GM12878 (cell line): Measurements from ENCODE around the gene PLCB4. TPM values are rescaled to one million over a fixed set of nuclear protein-coding genes. Genes with fewer than 3 reads are reported as not detected.
A peak's percentile ranks its signal among the peaks of the same experiment; 100 is the strongest.

ENCODE experiments used
- ATAC-seq: fragments of 200-7000 bp; cut with Tn5 transposase; 3 replicates; pipeline ENCODE4 v1.9.1; 2020; ENCODE audit warnings: mild to moderate bottlenecking, moderate library complexity
- BruUV-seq: library from RNA; stranded (reverse); fragments of 400-500 nt; replicated peaks from 2 replicates; lab custom pipeline; 2021; lab: Mats Ljungman, UMichigan
- CTCF ChIA-PET: fragments of 300-600 bp; sonication (Branson Sonifier 250); formaldehyde crosslinking; extraction: SDS; loops from one replicate; lab custom pipeline; 2021; ENCODE audit warnings: inconsistent platforms; lab: Yijun Ruan, JAX
- POLR2A ChIA-PET: fragments of 350-600 bp; formaldehyde crosslinking; extraction: SDS; loops from one replicate; lab custom pipeline; 2021; ENCODE audit warnings: inconsistent platforms; lab: Charles Lee
- RAD21 ChIA-PET: fragments of 300-600 bp; sonication (Branson Sonifier 250); formaldehyde crosslinking; loops from one replicate; lab custom pipeline; 2023; ENCODE audit warnings: antibody characterized with exemption; ENCODE audit not compliant: unreplicated experiment; lab: Charles Lee
- SMC1A ChIA-PET: fragments of 300-600 bp; sonication (Branson Sonifier 250); formaldehyde crosslinking; loops from one replicate; lab custom pipeline; 2023; ENCODE audit not compliant: unreplicated experiment, uncharacterized antibody; lab: Charles Lee
- DNase-seq: peaks from one replicate; pipeline ENCODE4 v3.0.0-alpha.2; 2011; ENCODE audit warnings: low read depth, low spot score
- FAIRE-seq: peaks from 3 replicates; lab custom pipeline; 2011; peaks lifted over from hg19 to GRCh38; lab: Jason Lieb, UNC
- H2AFZ ChIP-seq: 2 replicates; pipeline ENCODE4 v1.6.0; 2011; ENCODE audit warnings: low read depth, low read length, control low read depth; ENCODE audit not compliant: control insufficient read depth
- H3K27ac ChIP-seq: 2 replicates; pipeline ENCODE4 v1.5.1; 2011; ENCODE audit warnings: control low read depth; ENCODE audit not compliant: control insufficient read depth, insufficient read depth
- H3K27me3 ChIP-seq, 2 experiments: replicated peaks in 1 of 2; 2 replicates each; pipeline versions ENCODE4 v1.6.0 to v1.6.1; 2011; ENCODE audit warnings: low read length in 1 of 2; ENCODE audit not compliant: control insufficient read depth in 2 of 2, insufficient read depth in 2 of 2
- H3K36me3 ChIP-seq, 2 experiments: 2 replicates each; pipeline ENCODE4 v1.5.1; 2011; ENCODE audit warnings: low read length in 1 of 2; ENCODE audit not compliant: control insufficient read depth in 2 of 2, insufficient read depth in 2 of 2
- H3K4me1 ChIP-seq: 2 replicates; pipeline ENCODE4 v1.6.1; 2011; ENCODE audit warnings: mild to moderate bottlenecking, low read length, moderate library complexity, mixed read lengths; ENCODE audit not compliant: control insufficient read depth, insufficient read depth
- H3K4me2 ChIP-seq: 2 replicates; pipeline ENCODE4 v1.6.0; 2011; ENCODE audit warnings: control low read depth; ENCODE audit not compliant: control insufficient read depth, insufficient read depth
- H3K4me3 ChIP-seq: fragments of 200-600 bp; sonication (generic); 2 replicates; pipeline ENCODE4 v1.5.1; 2016
- H3K79me2 ChIP-seq: 2 replicates; pipeline ENCODE4 v1.6.0; 2011; ENCODE audit warnings: low read length; ENCODE audit not compliant: control insufficient read depth, insufficient read depth
- H3K9ac ChIP-seq: 2 replicates; pipeline ENCODE4 v1.8.0; 2011; ENCODE audit warnings: low read length, control low read depth, mixed read lengths; ENCODE audit not compliant: control insufficient read depth, insufficient read depth
- H3K9me3 ChIP-seq: replicated peaks from 3 replicates; pipeline ENCODE4 v1.5.1; 2011; ENCODE audit warnings: mild to moderate bottlenecking, low read length; ENCODE audit not compliant: control insufficient read depth, insufficient read depth
- H4K20me1 ChIP-seq: 2 replicates; pipeline ENCODE4 v1.6.0; 2011; ENCODE audit not compliant: control insufficient read depth, insufficient read depth
- ASH2L ChIP-seq: fragments of 300-600, 200-600 bp; sonication (generic); IDR thresholded peaks from 2 replicates; pipeline ENCODE4 v1.6.1; 2017; ENCODE audit warnings: low read depth, mild to moderate bottlenecking, borderline replicate concordance
- BRCA1 ChIP-seq: IDR thresholded peaks from 2 replicates; pipeline ENCODE4 v1.6.1; 2011; ENCODE audit warnings: low read depth, low read length, improper control_type of control experiment
- EED ChIP-seq: sonication (generic); IDR thresholded peaks from 2 replicates; pipeline ENCODE4 v1.6.1; 2016; ENCODE audit warnings: antibody characterized with exemption, low read depth
- EZH2 ChIP-seq: IDR thresholded peaks from 2 replicates; pipeline ENCODE4 v1.6.1; 2012; ENCODE audit warnings: low read depth, mild to moderate bottlenecking, control low read depth, inconsistent platforms, low read length, borderline replicate concordance; ENCODE audit not compliant: control insufficient read depth
- HCFC1 ChIP-seq: fragments of 150-350 bp; IDR thresholded peaks from 2 replicates; pipeline ENCODE4 v1.6.1; 2014; ENCODE audit warnings: low read length
- JUND ChIP-seq: IDR thresholded peaks from 2 replicates; pipeline ENCODE4 v1.6.1; 2012; ENCODE audit warnings: low read depth, mild to moderate bottlenecking, low read length, improper control_type of control experiment, moderate library complexity
- MAX ChIP-seq: IDR thresholded peaks from 2 replicates; pipeline ENCODE4 v1.6.1; 2012; ENCODE audit warnings: low read depth, low read length, improper control_type of control experiment
- MYB ChIP-seq: fragments of 150-350 bp; IDR thresholded peaks from 2 replicates; pipeline ENCODE4 v1.6.1; 2014; ENCODE audit warnings: mild to moderate bottlenecking, low read depth, low read length, borderline replicate concordance
- POLR2AphosphoS5 ChIP-seq: IDR thresholded peaks from 2 replicates; pipeline ENCODE4 v1.6.1; 2011; ENCODE audit warnings: mild to moderate bottlenecking, low read length, inconsistent platforms
- POU2F2 ChIP-seq: IDR thresholded peaks from 3 replicates; pipeline ENCODE4 v1.6.1; 2011; ENCODE audit warnings: low read depth, mild to moderate bottlenecking, low read length, borderline replicate concordance
- STAT3 ChIP-seq: IDR thresholded peaks from 2 replicates; pipeline ENCODE4 v1.6.1; 2011; ENCODE audit warnings: low read depth, low read length, improper control_type of control experiment
- USF2 ChIP-seq: IDR thresholded peaks from 2 replicates; pipeline ENCODE4 v1.6.1; 2011; ENCODE audit warnings: low read depth, low read length, improper control_type of control experiment, borderline replicate concordance
- ZBED1 ChIP-seq: IDR thresholded peaks from 2 replicates; pipeline ENCODE4 v1.6.1; 2016; ENCODE audit warnings: borderline replicate concordance
- ZNF24 ChIP-seq: fragments of 450-650 bp; IDR thresholded peaks from 2 replicates; pipeline ENCODE4 v1.6.1; 2017; ENCODE audit warnings: antibody characterized with exemption, mild to moderate bottlenecking
- ZNF384 ChIP-seq: IDR thresholded peaks from 2 replicates; pipeline ENCODE4 v1.6.1; 2012; ENCODE audit warnings: low read depth, mild to moderate bottlenecking, low read length, improper control_type of control experiment, borderline replicate concordance
- WGBS: methylation state at CpG from one replicate; pipeline ENCODE4 v1.1.6; 2016; ENCODE audit warnings: low lambda C conversion rate; ENCODE audit not compliant: insufficient replicate concordance, insufficient coverage; ENCODE audit errors: missing lambda C conversion rate; 5-methylcytosine and 5-hydroxymethylcytosine counted together
- in situ Hi-C: fragments of 300-500 bp; cut with MboI; formaldehyde crosslinking; loops from 9 replicates; pipeline ENCODE4 v1.14.3; 2018; ENCODE audit warnings: mixed read lengths
- intact Hi-C: fragments of 100-400 bp; cut with micrococcal nuclease; formaldehyde crosslinking; loops from one replicate; pipeline ENCODE4 v1.14.2; 2022; ENCODE audit not compliant: unreplicated experiment
- polyA plus RNA-seq, 11 experiments: library from polyadenylated mRNA; depleted of rRNA in 4 of 11; unstranded in 6 of 11; stranded (reverse) in 5 of 11; fragments of >200 nt; fragmentation: Nextera tagmentation in 4 of 11; fragmentation: Illumina TruSeq in 1 of 11; extraction: Ambion mirVana in 4 of 11; extraction: Trizol in 1 of 11; gene quantifications; 1 replicate in 1 of 11; 2 replicates in 10 of 11; pipeline versions ENCODE4 v1.2.1 to v1.2.3, GENCODE V29; 2011 to 2016; ENCODE audit warnings: inconsistent platforms in 2 of 11, missing spikeins in 2 of 11, low read depth in 1 of 11
- total RNA-seq, 4 experiments: library from RNA; depleted of rRNA in 3 of 4; stranded (reverse); fragments of >200 nt in 3 of 4; fragmentation: Illumina TruSeq in 1 of 4; extraction: Trizol in 1 of 4; gene quantifications; 2 replicates each; pipeline versions ENCODE4 v1.2.1 to v1.2.3, GENCODE V29; 2013 to 2021

PLCB4 gene
- total and polyA plus RNA-seq, 10 of the 15 experiments (the other 5 are each of a cell fraction or from before 2014, with no cell fraction given) = not detected

- Histone ChIP-seq H2AFZ (no peak overlapping the region), H3K4me3 (peak overlapping the region; percentile 71), H3K79me2 (peaks cover 14% of the 10 kb centered on the region), H3K36me3 (no peaks in the 10 kb centered on the region; a peak in 1 of 4 replicates), H3K27me3 (peaks cover 2 to 12% of the 10 kb centered on the region in 2 experiments; a peak in 3 of 4 replicates), H3K4me1 (peaks cover 15% of the 10 kb centered on the region), H3K9ac (peak overlapping the region; percentile 66), H3K27ac (0 out of 2 replicates have a peak overlapping the region, but pooled peaks have one; percentile 6), H3K4me2 (peak overlapping the region; percentile 80), H3K9me3 (no peaks in the 10 kb centered on the region; the same call in 2 of the 3 replicates), H4K20me1 (no peaks in the 10 kb centered on the region)
- ChIA-PET SMC1A (no interaction called here), RAD21 (no interaction called here), POLR2A (no interaction called here), CTCF (no interaction called here)
- WGBS = 29% methylated on average over 37 of the region's 38 CpGs
- no peak for FAIRE-seq
- TF ChIP-seq HCFC1 = no peak
- TF ChIP-seq POU2F2 = no peak
- no peak for TF ChIP-seq POLR2AphosphoS5
- TF ChIP-seq BRCA1 = no peak
- TF ChIP-seq ZNF24 = no peak
- no peak for TF ChIP-seq JUND
- DNase-seq = no peak
- intact Hi-C loops (no loop called here), in situ Hi-C loops (no loop called here)
- BruUV-seq = no TSS peak
- ATAC-seq = no peak
Observed at GRCh38 chr20:9515741-9516233, 446.9 kb downstream of the PLCB4 start.

GRCh38 chr20:9516234-9516871, 447.5 kb downstream of the PLCB4 start:
- in situ Hi-C loops (no loop called here), intact Hi-C loops (no loop called here)
- peaks cover 14% of the 10 kb centered on the region for H3K79me2 ChIP-seq
- peak overlapping the region; percentile 71 for H3K4me3 ChIP-seq
- peak overlapping the region; percentile 80 for H3K4me2 ChIP-seq
- no peaks in the 10 kb centered on the region; the same call in 2 of the 3 replicates for H3K9me3 ChIP-seq
- peak overlapping the region; percentile 63 for H2AFZ ChIP-seq
- H3K4me1 ChIP-seq = peaks cover 12% of the 10 kb centered on the region
- ChIA-PET POLR2A (no interaction called here), CTCF (no interaction called here), SMC1A (no interaction called here), RAD21 (no interaction called here)
- ATAC-seq (no peak), FAIRE-seq (peak; percentile 23), DNase-seq (no peak)
- peak overlapping the region; percentile 66 for H3K9ac ChIP-seq
- WGBS = 27% methylated on average over 28 of the region's 28 CpGs
- H4K20me1 ChIP-seq = no peaks in the 10 kb centered on the region
- peaks cover 2 to 12% of the 10 kb centered on the region in 2 experiments; a peak in 3 of 4 replicates for H3K27me3 ChIP-seq
- no TSS peak for BruUV-seq
- no peak overlapping the region for H3K27ac ChIP-seq
- no peaks in the 10 kb centered on the region; a peak in 1 of 4 replicates for H3K36me3 ChIP-seq
- TF ChIP-seq ASH2L = no peak
- TF ChIP-seq MYB = no peak
- no peak for TF ChIP-seq MAX
- TF ChIP-seq ZNF24 = no peak
- no peak for TF ChIP-seq ZNF384
- TF ChIP-seq ZBED1 = no peak
- TF ChIP-seq POLR2AphosphoS5 = no peak
- no peak for TF ChIP-seq EED
- TF ChIP-seq EZH2 = no peak
- TF ChIP-seq STAT3 = no peak
- TF ChIP-seq USF2 = no peak
